ENCODE data around the gene PNKD.

PNKD gene

DNA sequence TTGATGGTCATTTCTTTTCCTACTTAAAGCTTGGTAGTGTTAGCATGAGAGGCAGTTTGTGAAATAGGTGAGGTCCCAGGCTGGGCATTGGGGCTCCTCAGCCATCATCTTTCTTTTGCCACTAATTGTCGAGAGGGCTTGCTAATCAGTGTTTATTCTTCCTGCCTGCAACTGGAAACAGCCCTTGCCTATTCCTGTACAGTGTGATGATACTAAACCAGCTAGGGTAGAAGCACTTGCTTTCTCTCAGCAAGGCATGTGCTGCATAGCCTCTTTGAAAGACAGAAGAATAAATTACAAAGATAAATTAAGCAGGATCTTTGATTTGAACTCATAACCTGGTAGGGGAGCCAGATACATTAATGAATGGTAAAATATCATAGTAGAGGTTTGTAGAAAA, 26.1 kb upstream of the PNKD start:
- Mint-ChIP-seq H3K27ac (peak overlapping the region; percentile 83), H3K9me3 (no peaks in the 10 kb centered on the region), H3K27me3 (no peaks in the 10 kb centered on the region), H3K4me3 (no peak overlapping the region), H3K4me1 (ENCODE audit: low read depth) (peaks cover 39% of the 10 kb centered on the region), H3K36me3 (ENCODE audit: low read depth) (peaks cover 94% of the 10 kb centered on the region)

DNA sequence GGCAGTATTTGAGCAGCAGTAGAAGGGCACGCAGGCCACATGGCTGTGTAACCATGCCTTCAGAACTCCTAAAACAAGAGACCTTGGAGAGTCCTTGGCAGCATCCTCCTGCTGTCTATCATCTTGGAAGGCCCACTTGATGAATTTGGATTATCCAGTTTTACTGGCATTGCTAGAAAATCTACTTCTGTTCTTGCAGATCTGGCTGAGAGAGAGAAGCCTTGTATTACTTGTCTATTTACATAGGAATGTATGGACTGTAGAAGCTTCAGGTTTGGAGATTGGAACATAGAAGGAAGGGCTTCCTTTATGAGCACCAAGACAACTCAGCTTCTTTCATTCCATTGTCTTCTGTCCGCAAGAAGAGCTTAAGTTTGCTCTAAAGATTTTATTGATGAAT, 25.7 kb upstream of the PNKD start:
- Mint-ChIP-seq H3K27ac (peak overlapping the region; percentile 83), H3K9me3 (no peaks in the 10 kb centered on the region), H3K4me3 (no peak overlapping the region), H3K27me3 (no peaks in the 10 kb centered on the region), H3K4me1 (ENCODE audit: low read depth) (peaks cover 39% of the 10 kb centered on the region), H3K36me3 (ENCODE audit: low read depth) (peaks cover 94% of the 10 kb centered on the region)

DNA sequence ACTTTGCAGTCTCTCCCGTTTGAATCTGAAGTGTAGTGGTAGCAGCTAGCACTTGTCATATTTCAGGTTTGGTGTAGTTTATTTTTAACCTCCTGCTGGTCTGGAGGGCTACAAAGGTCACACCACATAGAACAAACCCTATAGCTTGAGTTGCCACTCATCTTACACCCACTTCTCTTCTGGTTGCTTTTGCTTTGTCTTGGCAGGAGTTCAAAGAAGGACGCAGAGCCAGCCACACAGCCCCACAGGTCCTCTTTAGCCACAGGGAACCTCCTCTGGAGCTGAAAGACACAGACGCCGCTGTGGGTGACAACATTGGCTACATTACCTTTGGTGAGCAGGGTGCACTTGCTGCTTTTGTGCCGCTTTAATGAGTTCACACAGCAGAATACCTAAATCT, 25.1 kb upstream of the PNKD start:
- peaks cover 37% of the 10 kb centered on the region for H3K4me1 Mint-ChIP-seq (ENCODE audit: low read depth)
- H3K4me3 Mint-ChIP-seq = no peak overlapping the region
- H3K27me3 Mint-ChIP-seq = no peaks in the 10 kb centered on the region
- peaks cover 94% of the 10 kb centered on the region for H3K36me3 Mint-ChIP-seq (ENCODE audit: low read depth)
- H3K27ac Mint-ChIP-seq = peak overlapping the region; percentile 83
- H3K9me3 Mint-ChIP-seq = no peaks in the 10 kb centered on the region

DNA sequence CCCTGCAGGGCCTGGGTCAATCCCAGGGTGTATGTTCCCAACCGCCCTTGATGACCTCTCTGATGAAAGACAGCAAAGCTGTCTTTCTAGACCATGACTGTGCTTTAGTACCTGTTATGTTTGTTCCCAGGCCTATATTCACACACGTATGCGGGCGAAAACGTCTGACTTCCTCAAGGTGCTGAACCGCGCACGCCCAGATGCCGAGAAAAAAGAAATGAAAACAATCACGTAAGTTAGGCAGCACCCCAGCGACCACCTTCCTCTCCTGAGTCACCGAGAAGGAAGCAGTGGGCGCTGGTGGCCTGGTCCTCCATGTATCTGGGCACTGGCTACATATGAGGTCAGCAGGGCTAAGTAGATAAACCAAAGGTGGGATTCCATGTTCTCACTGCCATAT, 20.6 kb upstream of the PNKD start:
- no peak overlapping the region for H3K4me3 Mint-ChIP-seq
- H3K27ac Mint-ChIP-seq = no peak overlapping the region
- no peaks in the 10 kb centered on the region for H3K9me3 Mint-ChIP-seq
- no peaks in the 10 kb centered on the region for H3K27me3 Mint-ChIP-seq
- H3K36me3 Mint-ChIP-seq (ENCODE audit: low read depth) = peaks cover 88% of the 10 kb centered on the region
- H3K4me1 Mint-ChIP-seq (ENCODE audit: low read depth) = peaks cover 41% of the 10 kb centered on the region

DNA sequence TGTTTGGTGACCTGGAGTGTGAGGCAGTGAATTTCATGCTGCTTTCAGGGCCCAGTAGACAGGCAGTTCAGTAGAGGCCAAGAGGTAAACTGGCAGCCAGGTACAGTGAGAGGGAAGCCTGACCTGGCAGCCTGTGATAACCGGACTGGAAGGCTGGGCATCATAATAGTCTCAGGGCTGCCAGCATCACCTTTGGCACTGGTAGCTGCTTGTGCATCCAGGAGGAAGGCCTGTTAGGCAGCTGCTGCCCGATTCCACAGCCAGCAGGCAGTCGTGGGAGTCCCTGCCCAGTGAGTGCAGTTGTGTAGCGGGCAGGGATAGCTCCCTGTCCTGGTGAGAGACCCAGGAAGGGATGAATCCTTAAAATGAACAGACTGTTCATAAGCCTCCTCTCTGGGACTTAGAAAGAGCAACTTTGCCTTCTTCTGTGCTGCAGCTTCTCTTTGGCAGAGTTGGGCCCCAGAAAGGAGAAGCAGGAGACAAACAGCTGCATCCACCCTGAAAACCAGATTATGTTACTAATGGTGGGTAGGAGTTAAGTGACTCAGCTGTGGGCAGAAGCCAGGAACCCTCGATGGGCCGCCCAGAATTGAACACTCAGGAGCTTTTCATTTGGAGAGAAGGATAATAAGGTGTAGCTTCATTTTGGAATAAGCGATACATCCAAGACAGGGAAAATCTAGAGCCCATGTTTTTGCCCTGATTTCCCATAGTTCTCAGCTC, 17.6 kb upstream of the PNKD start:
- H3K9me3 Mint-ChIP-seq = no peaks in the 10 kb centered on the region
- H3K4me3 Mint-ChIP-seq = no peak overlapping the region
- H3K27ac Mint-ChIP-seq = peak overlapping the region; percentile 65
- peaks cover 75% of the 10 kb centered on the region for H3K36me3 Mint-ChIP-seq (ENCODE audit: low read depth)
- peaks cover 54% of the 10 kb centered on the region for H3K4me1 Mint-ChIP-seq (ENCODE audit: low read depth)
- H3K27me3 Mint-ChIP-seq = no peaks in the 10 kb centered on the region

DNA sequence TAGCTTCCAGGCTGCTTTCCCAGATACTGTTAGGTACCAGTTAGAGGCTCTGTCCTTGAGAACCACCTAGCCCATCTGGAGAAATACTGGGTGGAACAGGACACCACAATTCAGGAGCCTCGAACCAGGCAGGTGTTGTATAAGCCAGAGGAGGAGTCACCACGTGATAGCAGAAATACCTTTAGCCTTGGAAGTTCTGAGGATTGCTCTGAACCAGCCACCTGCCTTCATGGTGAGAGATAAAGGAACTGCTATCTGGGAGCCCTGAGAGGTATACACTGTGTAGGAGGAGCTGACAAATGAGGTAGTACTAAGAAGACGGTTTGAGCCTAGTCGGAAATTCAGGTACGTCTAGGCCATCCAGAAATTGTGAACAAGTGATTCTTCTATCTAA, 17.1 kb upstream of the PNKD start:
- H3K4me3 Mint-ChIP-seq = no peak overlapping the region
- peaks cover 71% of the 10 kb centered on the region for H3K36me3 Mint-ChIP-seq (ENCODE audit: low read depth)
- H3K27ac Mint-ChIP-seq = peak overlapping the region; percentile 41
- no peaks in the 10 kb centered on the region for H3K9me3 Mint-ChIP-seq
- H3K27me3 Mint-ChIP-seq = no peaks in the 10 kb centered on the region
- H3K4me1 Mint-ChIP-seq (ENCODE audit: low read depth) = peaks cover 57% of the 10 kb centered on the region

DNA sequence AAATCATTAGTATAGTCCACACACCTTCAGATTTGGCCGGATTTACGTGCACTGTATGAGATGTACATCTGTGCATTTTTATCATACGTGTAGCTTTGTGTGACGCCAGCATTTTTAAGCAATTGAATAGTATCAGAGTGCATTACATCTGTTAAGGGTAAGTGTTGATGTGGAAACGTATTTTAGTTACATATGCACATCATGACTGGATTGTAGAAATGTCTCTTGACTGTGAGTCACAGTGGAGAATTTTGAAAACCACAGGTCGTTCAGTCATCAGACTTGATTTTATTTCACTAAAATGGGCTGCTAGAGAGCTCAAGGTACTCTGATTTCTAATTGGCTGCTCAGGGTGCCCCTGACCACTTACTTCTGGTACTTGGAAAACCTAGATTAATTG, 14.9 kb upstream of the PNKD start:
- Mint-ChIP-seq H3K4me3 (no peak overlapping the region), H3K27me3 (no peaks in the 10 kb centered on the region), H3K27ac (peak overlapping the region; percentile 61), H3K36me3 (ENCODE audit: low read depth) (peaks cover 51% of the 10 kb centered on the region), H3K9me3 (no peaks in the 10 kb centered on the region), H3K4me1 (ENCODE audit: low read depth) (peaks cover 71% of the 10 kb centered on the region)

DNA sequence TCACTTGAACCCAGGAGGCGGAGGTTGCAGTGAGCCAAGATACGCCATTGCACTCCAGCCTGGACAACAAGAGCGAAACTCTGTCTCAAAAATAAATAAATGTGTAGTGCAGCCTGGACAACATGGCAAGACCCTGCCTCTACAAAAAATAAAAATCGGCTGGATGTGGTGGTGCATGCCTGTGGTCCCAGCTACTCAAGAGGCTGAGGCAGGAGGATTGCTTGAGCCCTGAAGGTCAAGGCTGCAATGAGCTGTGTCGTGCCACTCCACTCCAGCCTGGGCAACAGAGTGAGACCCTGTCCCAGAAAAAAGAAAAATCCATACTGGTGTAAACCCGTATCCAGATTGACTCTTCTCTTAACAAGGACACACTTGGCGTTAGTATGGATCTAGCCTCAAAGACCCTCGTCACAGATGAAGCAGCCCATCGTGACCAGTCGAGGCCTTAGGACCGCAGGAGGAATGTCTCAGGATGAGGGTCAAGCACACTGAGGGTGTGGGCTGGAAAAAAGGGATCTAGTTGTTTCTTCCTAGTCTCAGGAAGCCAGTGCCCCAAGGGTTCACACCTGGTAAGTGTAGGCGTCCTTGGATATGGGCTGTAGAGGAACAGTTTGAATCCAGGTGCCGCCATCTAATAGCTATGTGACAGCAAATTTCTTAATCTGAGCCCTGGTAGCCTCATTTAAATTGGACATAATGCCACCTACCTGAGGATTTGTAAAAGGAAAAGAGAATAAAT, 13.5 kb upstream of the PNKD start:
- no peak overlapping the region for H3K4me3 Mint-ChIP-seq
- H3K36me3 Mint-ChIP-seq (ENCODE audit: low read depth) = peaks cover 40% of the 10 kb centered on the region
- peaks cover 69% of the 10 kb centered on the region for H3K4me1 Mint-ChIP-seq (ENCODE audit: low read depth)
- H3K27ac Mint-ChIP-seq = peak overlapping the region; percentile 84
- no peaks in the 10 kb centered on the region for H3K27me3 Mint-ChIP-seq
- no peaks in the 10 kb centered on the region for H3K9me3 Mint-ChIP-seq

DNA sequence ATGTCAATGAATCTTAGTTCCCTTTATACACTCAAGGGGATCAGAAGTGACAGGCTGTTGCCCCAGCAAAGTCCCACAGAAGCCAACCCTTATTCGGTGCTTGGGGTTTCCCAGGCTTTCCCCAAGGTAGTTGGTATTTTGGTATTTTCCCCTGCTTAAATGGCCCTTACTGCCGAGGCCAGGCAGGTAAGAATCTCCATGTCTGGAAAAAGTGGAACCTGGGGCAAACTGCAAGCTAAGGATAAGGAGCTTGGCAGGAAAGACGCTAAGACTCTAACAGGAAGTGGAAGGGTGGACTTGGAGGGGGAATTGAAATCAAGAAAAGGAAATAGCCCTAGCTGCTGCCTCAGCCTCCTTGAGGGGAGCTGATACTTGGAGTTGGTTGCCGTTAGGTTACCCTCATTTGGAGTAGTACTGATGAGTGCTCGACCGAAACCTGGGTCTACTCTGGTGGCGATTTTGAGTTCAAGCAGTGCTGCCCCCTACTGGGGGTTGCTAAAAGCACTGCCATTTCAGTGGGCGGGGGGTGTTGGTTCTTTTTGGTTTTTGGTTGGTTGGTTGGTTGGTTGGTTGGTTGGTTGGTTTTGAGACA, 12.8 kb upstream of the PNKD start:
- H3K4me3 Mint-ChIP-seq = no peak overlapping the region
- no peaks in the 10 kb centered on the region for H3K27me3 Mint-ChIP-seq
- H3K36me3 Mint-ChIP-seq (ENCODE audit: low read depth) = peaks cover 33% of the 10 kb centered on the region
- H3K4me1 Mint-ChIP-seq (ENCODE audit: low read depth) = peaks cover 67% of the 10 kb centered on the region
- no peaks in the 10 kb centered on the region for H3K9me3 Mint-ChIP-seq
- H3K27ac Mint-ChIP-seq = peak overlapping the region; percentile 84

DNA sequence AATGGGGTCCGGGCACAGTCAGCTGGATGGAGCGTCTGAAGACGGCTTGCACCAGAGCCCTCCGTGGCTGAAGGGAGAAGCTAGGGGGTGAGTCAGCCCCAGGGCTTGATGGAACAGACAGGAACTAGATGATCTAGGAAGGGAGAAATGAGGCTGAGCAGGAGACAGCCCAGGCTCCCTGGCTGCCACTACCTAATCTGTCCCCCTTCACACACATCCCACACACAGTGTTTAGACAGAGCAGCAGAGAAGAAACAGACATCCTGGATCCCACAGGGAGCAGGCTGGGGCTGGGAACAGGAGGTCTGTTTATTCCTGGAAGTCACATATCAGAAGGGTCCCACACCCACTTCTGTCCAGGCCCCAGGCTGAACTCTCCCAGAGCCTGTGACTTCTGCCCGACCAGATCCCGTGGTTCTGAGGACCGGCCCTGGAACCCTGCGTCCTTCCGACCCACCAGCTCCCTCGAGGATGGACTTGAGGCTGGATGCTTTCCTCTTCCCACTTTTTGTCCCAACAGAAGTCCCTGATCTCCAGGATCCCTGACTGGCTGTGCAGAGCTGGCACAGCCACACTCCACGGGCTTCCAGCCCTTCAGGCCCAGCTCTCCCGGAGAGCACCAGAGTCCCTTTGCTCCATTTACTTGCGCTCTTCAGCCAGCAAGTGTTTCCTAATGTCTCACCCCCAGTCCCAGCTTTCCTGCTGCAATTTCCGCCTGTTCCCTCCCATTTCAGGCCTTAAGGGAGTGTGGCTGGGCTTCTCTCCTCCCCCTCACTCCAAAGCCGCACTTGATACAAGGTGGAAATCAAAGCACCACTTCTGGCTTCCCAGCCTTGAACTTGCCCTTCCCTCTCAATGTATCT, 11.0 kb upstream of the PNKD start:
- Mint-ChIP-seq H3K4me1 (ENCODE audit: low read depth) (peaks cover 55% of the 10 kb centered on the region), H3K4me3 (no peak overlapping the region), H3K9me3 (no peaks in the 10 kb centered on the region), H3K27me3 (no peaks in the 10 kb centered on the region), H3K27ac (peak overlapping the region; percentile 67), H3K36me3 (ENCODE audit: low read depth) (peaks cover 21% of the 10 kb centered on the region)

DNA sequence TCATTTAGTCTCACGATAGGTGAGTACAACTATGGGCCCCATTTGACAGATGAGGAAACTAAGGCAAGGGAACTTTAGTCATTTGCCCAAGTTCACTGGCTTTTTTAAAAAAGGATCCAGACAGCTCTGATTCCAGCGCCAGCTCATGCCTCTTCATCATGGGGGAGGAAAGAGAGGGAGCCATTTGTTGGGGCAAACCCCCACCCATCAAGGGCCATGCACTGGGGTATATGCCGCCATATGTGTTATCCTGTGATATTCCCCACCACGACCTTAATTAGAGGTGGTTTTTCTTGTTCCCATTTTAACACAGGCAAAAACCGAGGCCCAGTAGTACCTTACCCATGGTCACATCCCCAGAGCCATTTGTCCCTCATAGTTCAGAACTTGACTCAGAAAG, 10.2 kb upstream of the PNKD start:
- Mint-ChIP-seq H3K9me3 (no peaks in the 10 kb centered on the region), H3K4me1 (ENCODE audit: low read depth) (peaks cover 47% of the 10 kb centered on the region), H3K4me3 (no peak overlapping the region), H3K27me3 (no peaks in the 10 kb centered on the region), H3K27ac (no peak overlapping the region), H3K36me3 (ENCODE audit: low read depth) (peaks cover 15% of the 10 kb centered on the region)

DNA sequence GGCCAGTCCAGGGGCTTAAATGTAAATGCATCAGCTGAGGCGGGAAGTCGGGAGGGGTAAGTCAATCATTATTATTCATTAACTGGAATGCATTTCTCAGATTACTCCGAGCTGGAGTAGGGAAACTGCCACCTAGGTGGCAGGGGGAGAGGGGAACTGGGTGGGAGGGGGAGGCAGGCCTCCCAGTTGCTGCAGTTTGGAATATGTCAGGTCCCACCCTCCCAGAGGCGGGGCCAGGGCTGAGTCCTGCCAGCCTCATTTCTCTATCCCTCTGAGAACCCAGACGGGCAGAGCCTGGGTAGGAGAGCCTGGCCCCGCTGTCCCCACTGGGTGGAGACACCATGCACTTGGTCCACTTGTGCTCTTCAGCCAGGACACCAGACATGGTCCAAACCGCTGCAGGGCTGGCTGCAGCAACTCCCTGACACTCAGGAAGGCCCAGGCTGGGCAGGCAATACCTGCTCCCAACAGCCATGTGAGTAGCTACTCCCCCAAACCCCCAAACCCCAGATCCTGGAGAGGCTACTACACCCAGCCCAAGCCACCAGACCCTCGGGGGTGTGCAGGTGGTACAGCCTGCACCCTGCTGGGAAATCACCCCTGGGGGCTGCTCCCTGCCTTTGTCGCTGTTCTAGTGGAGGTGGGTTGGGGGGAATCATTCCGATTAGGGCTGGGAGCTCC, 9.4 kb upstream of the PNKD start, which contains the start of gene GPBAR1:
GPBAR1 (plus strand) TSS at position 274 of the 681 bp plus-strand sequence. CDS start 1,710 bp downstream, outside the sequence.
- H3K27ac Mint-ChIP-seq = peak within 1 kb of the TSS; percentile 67
- no peak within 1 kb of the TSS for H3K4me3 Mint-ChIP-seq
- H3K27me3 Mint-ChIP-seq = no peaks in the 10 kb centered on the region
- peaks cover 9% of the 10 kb centered on the region for H3K36me3 Mint-ChIP-seq (ENCODE audit: low read depth)
- H3K9me3 Mint-ChIP-seq = no peaks in the 10 kb centered on the region
- peaks cover 40% of the 10 kb centered on the region for H3K4me1 Mint-ChIP-seq (ENCODE audit: low read depth)

DNA sequence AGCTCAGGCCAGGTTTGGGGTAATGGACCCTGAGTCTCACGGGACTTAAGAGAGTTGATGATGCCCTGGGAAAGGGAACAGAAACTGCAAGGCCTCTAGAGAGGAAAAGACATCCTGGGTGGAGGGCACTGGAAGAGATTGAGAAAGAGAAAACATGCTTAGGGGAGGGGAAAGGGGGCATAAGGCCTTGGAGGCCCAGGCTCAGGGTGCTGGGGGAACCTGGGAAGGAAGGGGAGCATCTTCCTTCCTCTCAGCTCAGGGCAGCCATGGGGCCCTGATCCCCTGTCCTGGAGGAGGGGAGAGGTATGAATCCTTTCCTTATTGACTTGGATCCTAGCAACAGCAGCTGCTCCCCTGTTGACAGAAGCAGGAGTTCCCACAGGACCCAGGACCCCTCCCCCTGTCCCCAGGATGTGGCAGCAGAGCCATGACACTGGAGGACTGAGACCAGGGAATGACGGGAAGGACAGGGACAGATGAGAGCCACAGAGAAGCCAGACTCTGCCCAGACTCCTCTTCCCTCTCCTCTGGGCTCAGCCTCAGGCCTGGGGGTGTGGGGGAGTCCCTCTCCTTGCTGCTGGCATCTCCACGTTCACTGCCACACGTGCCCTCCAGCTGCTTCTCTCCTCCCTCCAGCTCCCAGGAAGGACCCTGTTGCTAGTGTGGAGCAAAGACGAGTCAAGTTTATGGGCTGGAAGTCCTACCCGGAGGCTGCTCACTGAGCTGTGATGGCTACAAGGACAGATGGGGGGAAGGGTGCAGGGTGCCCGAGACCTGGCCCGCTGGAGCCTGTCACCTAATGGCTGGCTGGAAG, 8.7 kb upstream of the PNKD start:
- Mint-ChIP-seq H3K27ac (no peak overlapping the region), H3K36me3 (ENCODE audit: low read depth) (peaks cover 9% of the 10 kb centered on the region), H3K9me3 (no peaks in the 10 kb centered on the region), H3K27me3 (no peaks in the 10 kb centered on the region), H3K4me1 (ENCODE audit: low read depth) (peaks cover 38% of the 10 kb centered on the region), H3K4me3 (no peak overlapping the region)

DNA sequence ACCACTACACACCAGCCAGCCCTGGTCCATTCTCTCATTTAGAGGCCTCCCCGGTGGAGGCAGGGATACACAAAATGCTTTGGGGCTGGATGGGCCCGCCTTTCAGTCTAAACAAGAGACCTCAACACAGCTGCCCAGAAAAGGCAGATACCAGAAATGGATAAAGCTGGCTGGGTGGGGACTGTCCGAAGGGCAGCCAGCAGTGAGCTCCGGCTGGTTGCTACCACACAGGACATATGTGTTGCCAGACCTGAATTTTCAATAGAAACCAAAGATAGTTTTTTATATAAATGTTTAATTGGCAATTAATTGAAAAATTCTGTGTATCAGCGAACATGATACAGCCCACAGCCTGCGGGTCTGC, 8.1 kb upstream of the PNKD start:
- peaks cover 14% of the 10 kb centered on the region for H3K36me3 Mint-ChIP-seq (ENCODE audit: low read depth)
- no peaks in the 10 kb centered on the region for H3K9me3 Mint-ChIP-seq
- H3K27ac Mint-ChIP-seq = no peak overlapping the region
- H3K27me3 Mint-ChIP-seq = no peaks in the 10 kb centered on the region
- peaks cover 38% of the 10 kb centered on the region for H3K4me1 Mint-ChIP-seq (ENCODE audit: low read depth)
- no peak overlapping the region for H3K4me3 Mint-ChIP-seq

All from stimulated activated naive CD8-positive, alpha-beta T cell treated with anti-CD3 and anti-CD28 coated beads, Interleukin-15, Interleukin-2, amounts not matched to agents 100 ng/mL and 50 ng/mL, for 24 hours (primary cell).